ENCODE results near the gene OGG1.

DNA sequence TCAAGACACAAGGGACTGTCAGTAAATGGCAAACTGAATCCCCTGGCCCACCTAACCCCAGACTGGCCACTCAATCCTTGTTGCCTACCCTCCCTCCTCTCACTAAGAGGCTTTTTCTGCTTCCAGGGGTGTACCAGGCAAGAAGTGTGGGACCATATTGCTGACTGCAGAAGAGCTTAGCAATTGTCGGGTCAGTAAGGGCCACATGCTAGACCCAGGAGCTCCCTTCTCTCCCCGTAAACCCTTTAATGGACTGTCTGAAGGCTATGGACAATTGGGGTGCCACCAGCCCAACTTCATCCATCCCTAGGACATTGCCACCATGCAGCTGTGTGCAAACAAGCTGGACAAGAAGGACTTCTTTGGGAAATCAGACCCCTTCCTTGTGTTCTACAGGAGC is 37.3 kb upstream of the OGG1 start:
- TF ChIP-seq, protein P1, sequence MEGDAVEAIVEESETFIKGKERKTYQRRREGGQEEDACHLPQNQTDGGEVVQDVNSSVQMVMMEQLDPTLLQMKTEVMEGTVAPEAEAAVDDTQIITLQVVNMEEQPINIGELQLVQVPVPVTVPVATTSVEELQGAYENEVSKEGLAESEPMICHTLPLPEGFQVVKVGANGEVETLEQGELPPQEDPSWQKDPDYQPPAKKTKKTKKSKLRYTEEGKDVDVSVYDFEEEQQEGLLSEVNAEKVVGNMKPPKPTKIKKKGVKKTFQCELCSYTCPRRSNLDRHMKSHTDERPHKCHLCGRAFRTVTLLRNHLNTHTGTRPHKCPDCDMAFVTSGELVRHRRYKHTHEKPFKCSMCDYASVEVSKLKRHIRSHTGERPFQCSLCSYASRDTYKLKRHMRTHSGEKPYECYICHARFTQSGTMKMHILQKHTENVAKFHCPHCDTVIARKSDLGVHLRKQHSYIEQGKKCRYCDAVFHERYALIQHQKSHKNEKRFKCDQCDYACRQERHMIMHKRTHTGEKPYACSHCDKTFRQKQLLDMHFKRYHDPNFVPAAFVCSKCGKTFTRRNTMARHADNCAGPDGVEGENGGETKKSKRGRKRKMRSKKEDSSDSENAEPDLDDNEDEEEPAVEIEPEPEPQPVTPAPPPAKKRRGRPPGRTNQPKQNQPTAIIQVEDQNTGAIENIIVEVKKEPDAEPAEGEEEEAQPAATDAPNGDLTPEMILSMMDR (IDR thresholded peaks at IDR 0.05) = no peak
- TF ChIP-seq POLR2A (IDR thresholded peaks at IDR 0.05) = no peak
